Measurements from ENCODE around the gene ELANE. TPM values are rescaled to one million over a fixed set of nuclear protein-coding genes. Genes with fewer than 3 reads are reported as not detected.

The ELANE gene
- total and polyA plus RNA-seq, 2 donors (not counting 1 experiment from before 2014, with no cell fraction given): 0.48 to 0.66 TPM

GRCh38 chr19:854549-854948 is 2.4 kb downstream of the ELANE start:
- H3K4me3 ChIP-seq (replicated peaks in 1 of 4; ENCODE audit: control extremely low read depth in 1 of 4, insufficient read depth in 1 of 4, low read depth in 3 of 4, low read length in 4 of 4): no peak overlapping the region
- TF ChIP-seq CTCF (conservative IDR thresholded peaks at IDR 0.05 in 1 of 2, IDR thresholded peaks at IDR 0.05 in 1 of 2; ENCODE audit: low read depth in 1 of 2, low read length in 2 of 2): no peak
- TF ChIP-seq EZH2 (IDR thresholded peaks at IDR 0.05; ENCODE audit: low read length, missing control alignments): no peak
- peaks cover 6% of the 10 kb centered on the region for H3K4me1 ChIP-seq (ENCODE audit: control insufficient read depth, extremely low read depth, insufficient read depth, low read length)
- no peak for DNase-seq (ENCODE audit: low read depth in 2 of 2)
- no peak overlapping the region for H3K9ac ChIP-seq (ENCODE audit: insufficient read depth, low read length)
- H3K4me2 ChIP-seq (ENCODE audit: extremely low read depth, insufficient read depth, low read length): no peak overlapping the region
- H3K27ac ChIP-seq (ENCODE audit: insufficient read depth, low read length): no peak overlapping the region
- H2AFZ ChIP-seq (ENCODE audit: low read length): no peak overlapping the region
- no peaks in the 10 kb centered on the region for H4K20me1 ChIP-seq (ENCODE audit: control insufficient read depth, extremely low read depth, insufficient read depth, low read length)
- H3K27me3 ChIP-seq (ENCODE audit: control insufficient read depth, insufficient read depth, low read length): no peaks in the 10 kb centered on the region
- H3K79me2 ChIP-seq (ENCODE audit: control insufficient read depth, insufficient read depth, low read length): no peaks in the 10 kb centered on the region
- no peaks in the 10 kb centered on the region for H3K36me3 ChIP-seq (ENCODE audit: control insufficient read depth, insufficient read depth, low read length)
- no peaks in the 10 kb centered on the region for H3K9me3 ChIP-seq (ENCODE audit: control insufficient read depth, insufficient read depth, low read depth, low read length)

DNA sequence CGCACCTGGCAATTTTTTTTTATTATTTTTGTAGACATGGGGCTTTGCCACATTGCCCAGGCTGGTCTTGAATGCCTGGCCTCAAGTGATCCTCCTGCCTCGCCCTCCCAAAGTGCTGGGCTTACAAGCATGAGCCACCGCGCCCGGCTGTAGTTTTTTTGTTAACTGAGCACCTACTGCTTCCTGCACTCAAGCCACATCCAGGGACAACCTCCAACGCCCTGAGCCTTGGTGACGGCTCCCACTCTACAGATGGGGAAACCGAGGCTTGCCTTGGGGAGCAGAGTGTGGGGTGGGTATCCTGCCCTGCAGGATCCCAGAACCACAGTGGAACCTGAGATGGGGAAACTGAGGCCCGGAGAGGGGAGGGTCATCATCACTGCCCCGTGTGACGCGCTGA is 3.0 kb downstream of the ELANE start:
- no peak for DNase-seq (ENCODE audit: low read depth in 2 of 2)
- Histone ChIP-seq H4K20me1 (ENCODE audit: control insufficient read depth, extremely low read depth, insufficient read depth, low read length) (no peaks in the 10 kb centered on the region), H3K27me3 (ENCODE audit: control insufficient read depth, insufficient read depth, low read length) (no peaks in the 10 kb centered on the region), H3K4me3 (replicated peaks in 1 of 4; ENCODE audit: control extremely low read depth in 1 of 4, insufficient read depth in 1 of 4, low read depth in 3 of 4, low read length in 4 of 4) (no peak overlapping the region), H3K9me3 (ENCODE audit: control insufficient read depth, insufficient read depth, low read depth, low read length) (no peaks in the 10 kb centered on the region), H3K4me2 (ENCODE audit: extremely low read depth, insufficient read depth, low read length) (no peak overlapping the region), H3K36me3 (ENCODE audit: control insufficient read depth, insufficient read depth, low read length) (no peaks in the 10 kb centered on the region), H2AFZ (ENCODE audit: low read length) (no peak overlapping the region), H3K4me1 (ENCODE audit: control insufficient read depth, extremely low read depth, insufficient read depth, low read length) (peaks cover 6% of the 10 kb centered on the region), H3K9ac (ENCODE audit: insufficient read depth, low read length) (no peak overlapping the region), H3K27ac (ENCODE audit: insufficient read depth, low read length) (no peak overlapping the region), H3K79me2 (ENCODE audit: control insufficient read depth, insufficient read depth, low read length) (no peaks in the 10 kb centered on the region)
- TF ChIP-seq EZH2 (IDR thresholded peaks at IDR 0.05; ENCODE audit: low read length, missing control alignments): no peak
- no peak for TF ChIP-seq CTCF (conservative IDR thresholded peaks at IDR 0.05 in 1 of 2, IDR thresholded peaks at IDR 0.05 in 1 of 2; ENCODE audit: low read depth in 1 of 2, low read length in 2 of 2)

GRCh38 chr19:855566-856120 is 3.5 kb downstream of the ELANE start:
- Histone ChIP-seq H3K27ac (ENCODE audit: insufficient read depth, low read length) (no peak overlapping the region), H3K4me3 (replicated peaks in 1 of 4; ENCODE audit: control extremely low read depth in 1 of 4, insufficient read depth in 1 of 4, low read depth in 3 of 4, low read length in 4 of 4) (no peak overlapping the region), H2AFZ (ENCODE audit: low read length) (no peak overlapping the region), H3K9me3 (ENCODE audit: control insufficient read depth, insufficient read depth, low read depth, low read length) (no peaks in the 10 kb centered on the region), H4K20me1 (ENCODE audit: control insufficient read depth, extremely low read depth, insufficient read depth, low read length) (no peaks in the 10 kb centered on the region), H3K4me1 (ENCODE audit: control insufficient read depth, extremely low read depth, insufficient read depth, low read length) (peaks cover 5% of the 10 kb centered on the region), H3K9ac (ENCODE audit: insufficient read depth, low read length) (no peak overlapping the region), H3K27me3 (ENCODE audit: control insufficient read depth, insufficient read depth, low read length) (no peaks in the 10 kb centered on the region), H3K79me2 (ENCODE audit: control insufficient read depth, insufficient read depth, low read length) (no peaks in the 10 kb centered on the region), H3K4me2 (ENCODE audit: extremely low read depth, insufficient read depth, low read length) (no peak overlapping the region), H3K36me3 (ENCODE audit: control insufficient read depth, insufficient read depth, low read length) (no peaks in the 10 kb centered on the region)
- no peak for TF ChIP-seq CTCF (conservative IDR thresholded peaks at IDR 0.05 in 1 of 2, IDR thresholded peaks at IDR 0.05 in 1 of 2; ENCODE audit: low read depth in 1 of 2, low read length in 2 of 2)
- TF ChIP-seq EZH2 (IDR thresholded peaks at IDR 0.05; ENCODE audit: low read length, missing control alignments): no peak
- no peak for DNase-seq (ENCODE audit: low read depth in 2 of 2)
